GM18907 (cell line): ENCODE data around the gene KLF15.
A peak's percentile ranks its signal among the peaks of the same experiment; 100 is the strongest.

ENCODE experiments used
- ATAC-seq: cut with Tn5 transposase; IDR thresholded peaks from one replicate; pipeline ENCODE4 v1.9.1; 2021; ENCODE audit warnings: mild to moderate bottlenecking, moderate library complexity; ENCODE audit not compliant: unreplicated experiment

Gene KLF15

GRCh38 chr3:126364130-126364695 is 7.0 kb upstream of the KLF15 start:
- no peak for ATAC-seq

DNA sequence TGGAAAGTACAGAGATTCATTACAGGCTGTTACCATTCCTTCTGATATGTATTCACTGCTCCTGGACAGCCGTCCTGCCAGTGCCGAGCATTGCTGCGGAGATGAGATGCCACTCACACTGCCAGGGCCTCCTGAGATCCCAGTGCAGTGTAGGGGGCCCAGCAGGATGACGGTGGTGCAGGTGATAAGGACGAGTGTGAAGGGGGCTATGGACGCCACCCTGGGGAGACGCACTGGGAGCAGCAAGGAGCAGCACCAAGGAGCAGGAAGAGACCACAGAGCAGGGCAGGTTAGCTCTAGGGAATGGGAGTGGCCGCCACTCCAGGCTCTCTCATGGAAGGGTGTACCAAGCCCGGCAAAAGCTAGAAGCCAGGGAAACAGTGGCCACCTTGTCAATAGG is 4.0 kb upstream of the KLF15 start:
- no peak for ATAC-seq

DNA sequence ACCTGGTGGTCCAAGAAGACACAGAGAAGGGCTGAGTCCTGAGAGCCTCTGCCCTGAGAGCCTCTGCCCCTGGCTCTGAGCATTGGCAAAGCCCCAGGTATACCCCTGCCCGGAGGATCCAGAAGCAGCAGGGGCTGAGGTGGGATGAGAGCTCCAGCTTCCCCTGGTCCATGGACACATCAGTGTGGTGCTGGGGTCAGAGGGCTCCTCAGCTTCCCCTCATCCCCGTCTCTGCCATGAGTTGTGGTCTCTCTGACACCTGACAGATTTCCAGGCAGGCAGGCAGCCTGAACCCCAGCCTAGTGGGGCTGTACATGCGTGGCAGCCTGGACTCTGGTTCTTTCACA is 3.5 kb upstream of the KLF15 start:
- ATAC-seq = no peak

DNA sequence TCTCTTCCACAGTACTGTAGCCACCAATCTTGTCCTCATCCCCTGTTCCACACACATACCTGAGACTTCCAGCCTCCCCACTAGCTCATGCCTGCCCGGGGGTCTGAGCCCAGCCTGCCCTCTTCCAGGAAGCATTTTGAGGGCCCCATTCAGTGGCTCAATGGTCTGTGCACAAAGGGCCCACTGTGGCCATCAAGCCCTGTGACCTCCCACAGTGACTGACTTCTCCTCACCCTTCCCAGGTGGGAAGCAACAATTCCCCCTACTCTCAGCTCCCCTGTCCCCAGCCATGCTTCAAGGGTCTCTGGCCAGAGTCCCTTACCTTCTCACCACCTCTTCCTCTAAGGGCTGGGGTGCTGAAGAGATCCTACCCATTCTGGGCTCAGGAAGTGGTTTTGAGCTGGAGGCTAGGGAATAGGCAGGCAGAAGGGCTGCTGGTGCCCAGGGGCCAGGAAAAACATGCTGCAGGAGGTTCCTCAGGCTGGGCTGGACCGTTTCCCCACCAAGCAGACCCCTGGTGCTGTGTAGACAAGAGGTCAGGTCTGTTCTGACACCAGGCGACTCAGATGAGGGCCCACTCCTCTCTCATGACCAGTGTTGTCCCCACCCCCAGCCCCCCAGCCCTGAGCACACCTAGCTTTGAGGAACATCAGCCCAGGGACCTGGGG is 3.0 kb upstream of the KLF15 start:
- no peak for ATAC-seq

DNA sequence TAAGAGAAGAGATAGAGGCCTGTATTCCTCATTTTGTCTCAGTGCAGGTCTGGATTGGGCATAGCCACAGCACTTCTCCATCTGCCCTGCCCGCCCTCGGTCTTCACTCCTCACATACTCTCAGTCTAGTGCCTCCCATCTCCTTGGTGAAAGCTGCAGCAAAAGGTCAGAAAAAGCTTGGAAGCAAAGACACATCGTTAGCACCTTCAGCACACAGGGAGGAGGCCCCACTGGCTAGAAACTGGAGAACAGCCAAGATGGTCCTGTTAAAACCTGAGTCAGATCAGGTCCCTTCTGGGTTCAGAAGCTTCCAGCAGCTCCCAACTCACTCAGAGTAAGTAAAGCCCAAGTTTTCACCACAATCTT is 1.6 kb upstream of the KLF15 start:
- no peak for ATAC-seq

GRCh38 chr3:126358038-126358815 is 1.0 kb upstream of the KLF15 start:
- no peak for ATAC-seq

GRCh38 chr3:126356373-126357264 is 589 bp downstream of the KLF15 start:
- peak; percentile 2 for ATAC-seq

DNA sequence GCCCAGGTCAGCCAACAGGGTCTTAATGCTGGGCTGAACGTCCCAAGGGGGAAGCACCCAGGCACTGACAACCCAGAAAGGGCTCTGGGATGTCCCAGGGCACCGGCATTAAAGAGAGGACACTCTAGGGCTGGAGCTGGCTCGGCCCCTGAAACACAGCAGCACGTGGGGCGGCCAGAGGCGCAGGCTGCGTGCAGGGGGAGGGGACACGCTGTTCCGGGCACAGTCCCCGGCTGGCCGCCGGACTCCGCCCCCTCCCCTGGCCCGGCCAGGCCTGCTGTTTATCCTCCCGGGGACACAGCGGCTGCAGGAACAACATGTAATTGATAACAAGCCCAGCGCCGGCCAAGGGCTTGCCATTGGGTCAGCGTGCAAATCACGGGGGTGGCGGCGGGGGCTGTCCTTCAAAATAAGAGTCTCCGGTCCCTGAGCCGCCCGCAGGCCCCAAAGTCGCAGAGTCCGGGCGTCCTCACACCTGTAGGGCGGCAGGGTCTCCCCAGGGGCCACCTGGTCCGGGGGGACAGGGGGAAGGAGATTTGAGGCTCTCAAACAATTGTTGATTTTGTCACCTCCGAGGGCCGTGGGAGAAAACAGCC is 1.3 kb downstream of the KLF15 start:
- ATAC-seq = no peak

GRCh38 chr3:126355251-126355650 is 2.0 kb downstream of the KLF15 start:
- no peak for ATAC-seq

DNA sequence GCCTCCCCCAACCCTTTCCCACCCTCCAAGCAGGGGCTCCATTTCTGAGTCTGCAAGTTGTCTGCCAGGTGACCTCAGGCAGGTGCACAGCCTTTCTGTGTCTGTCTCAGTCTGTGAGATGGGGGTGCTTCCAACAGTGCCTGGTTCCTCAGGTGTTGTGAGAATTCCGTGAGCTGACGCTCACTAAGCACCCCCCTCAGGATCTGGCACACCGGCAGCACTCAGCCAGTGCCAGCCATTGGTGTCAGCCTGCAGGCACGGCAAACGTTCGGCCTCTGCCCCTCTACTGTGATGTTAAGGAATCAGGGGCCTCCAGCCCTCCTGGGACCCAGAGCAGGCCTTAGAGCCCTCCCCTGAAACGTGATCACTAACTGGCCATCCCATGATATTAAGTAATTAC is 2.4 kb downstream of the KLF15 start:
- no peak for ATAC-seq

DNA sequence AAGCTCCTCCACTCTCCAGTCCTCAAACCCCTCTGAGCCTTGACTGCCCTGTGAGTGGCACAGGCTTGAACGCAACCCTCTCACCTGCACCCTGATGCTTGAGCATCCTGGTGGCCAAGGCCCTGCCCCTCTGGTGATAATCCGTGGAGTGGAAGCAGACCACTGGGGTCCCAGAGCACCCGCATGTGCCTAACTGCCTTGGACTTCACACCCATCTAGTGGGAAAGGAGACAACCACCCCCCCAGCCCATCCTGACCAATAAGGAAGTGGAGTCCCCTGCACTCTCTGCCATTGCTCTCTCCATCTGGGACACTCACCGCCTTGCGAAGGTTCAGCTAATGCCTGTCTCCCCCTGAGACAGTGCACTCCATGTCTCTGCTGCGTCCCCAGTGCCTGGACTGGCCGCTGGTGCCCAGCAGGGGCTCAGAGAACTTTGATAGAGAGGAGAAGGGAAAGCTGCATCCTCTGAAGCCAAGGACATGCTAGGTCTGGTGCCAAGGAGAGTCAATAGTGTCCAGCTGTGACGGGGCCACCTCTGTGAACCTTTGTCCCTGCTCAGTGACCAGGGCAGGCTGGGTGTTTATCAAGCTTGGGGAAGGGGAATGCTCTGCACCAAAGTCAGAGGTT is 3.4 kb downstream of the KLF15 start:
- no peak for ATAC-seq

GRCh38 chr3:126352476-126353454 is 4.4 kb downstream of the KLF15 start:
- ATAC-seq = no peak

DNA sequence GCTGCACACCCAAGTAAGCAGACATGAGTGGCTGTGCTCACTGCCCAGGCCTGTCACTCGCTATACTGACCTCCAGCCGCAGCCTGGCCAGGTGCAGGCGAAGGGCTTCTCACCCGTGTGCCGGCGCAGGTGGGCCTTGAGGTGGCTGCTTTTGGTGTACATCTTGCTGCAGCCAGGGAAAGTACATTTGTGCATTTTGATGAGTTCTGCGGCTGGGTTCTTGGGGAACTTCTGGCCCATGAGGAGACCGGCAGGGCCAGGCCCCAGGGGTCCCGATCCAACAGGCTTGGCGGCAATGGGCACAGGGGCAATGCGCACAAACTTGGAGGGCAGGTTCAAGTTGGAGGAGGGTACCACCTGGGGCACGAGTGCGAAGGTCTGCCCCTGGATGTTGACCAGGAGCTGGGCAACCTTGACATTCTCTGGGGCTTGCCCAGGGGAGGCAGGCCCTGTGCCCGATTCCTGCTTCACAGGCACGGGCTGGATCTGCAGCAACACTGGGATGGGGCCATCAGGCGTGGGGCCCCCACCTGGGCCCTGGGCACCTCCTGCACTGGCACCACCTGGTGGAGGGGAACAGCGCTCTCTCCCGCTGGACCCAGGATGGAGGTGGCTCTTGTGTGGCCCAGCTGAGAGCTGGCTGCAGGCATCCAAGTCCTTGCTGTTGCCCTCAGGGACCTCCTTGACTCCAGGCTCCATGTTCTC is 5.3 kb downstream of the KLF15 start:
- no peak for ATAC-seq

DNA sequence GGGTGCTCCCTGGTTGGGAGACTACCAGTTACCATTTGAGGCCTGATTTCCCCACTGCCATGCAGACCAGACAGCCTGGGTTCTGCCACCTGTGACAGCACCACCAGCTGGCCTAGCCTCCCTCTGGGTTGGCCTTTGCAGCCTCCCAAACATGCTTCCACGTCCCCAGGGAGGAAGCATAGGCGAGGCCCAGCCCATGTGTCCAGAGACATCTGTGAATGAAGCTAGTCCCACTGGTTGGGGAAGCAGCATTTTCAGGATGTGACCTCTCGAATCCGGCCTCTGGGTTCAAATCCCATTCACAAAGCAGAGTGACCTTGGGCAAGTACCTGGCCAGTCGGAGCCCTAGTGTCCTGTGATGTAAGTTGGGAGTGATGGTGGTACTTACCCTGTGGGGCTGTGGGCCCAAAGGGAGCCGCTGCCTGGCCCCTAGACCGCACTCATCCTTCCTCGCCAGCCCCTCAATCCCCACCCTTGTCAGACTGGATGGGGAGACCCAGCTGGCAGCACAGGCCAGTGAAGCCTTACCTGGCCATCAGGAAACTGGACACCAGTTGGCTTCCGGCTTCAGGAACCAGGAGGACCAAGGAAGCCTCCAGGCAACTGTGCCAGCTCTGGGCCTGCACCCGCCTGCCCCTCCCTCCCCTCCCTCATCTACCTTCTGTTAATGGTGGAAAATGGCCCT is 6.0 kb downstream of the KLF15 start:
- no peak for ATAC-seq

GRCh38 chr3:126350502-126351085 is 6.6 kb downstream of the KLF15 start:
- no peak for ATAC-seq

GRCh38 chr3:126349611-126350501 is 7.4 kb downstream of the KLF15 start:
- ATAC-seq = no peak

GRCh38 chr3:126349071-126349470 is 8.1 kb downstream of the KLF15 start:
- ATAC-seq = no peak
